Left lung (tissue), 10 donors: ENCODE results near the gene MGAT5B. TPM values are rescaled to one million over a fixed set of nuclear protein-coding genes. Genes with fewer than 3 reads are reported as not detected.

Experiments used
- ATAC-seq: fragments of 200-7000 bp; cut with Tn5 transposase; one replicate; pipeline ENCODE4 v1.9.1; 2020; ENCODE audit warnings: moderate library complexity
- DNase-seq, 4 donors: peaks; one replicate each; pipeline ENCODE4 v3.0.0-alpha.2; 2013 to 2020
- H3K27ac ChIP-seq, 2 donors: fragments of 200-600 bp; sonication (generic) in 1 of 2; one replicate each; pipeline versions ENCODE4 v1.5.0 to v1.8.0; 2020 to 2021
- H3K27me3 ChIP-seq, 2 donors: fragments of 200-600 bp; sonication (generic) in 1 of 2; one replicate each; pipeline versions ENCODE4 v1.5.0 to v1.8.0; 2020 to 2021
- H3K36me3 ChIP-seq, 2 donors: fragments of 200-600 bp; sonication (generic) in 1 of 2; one replicate each; pipeline versions ENCODE4 v1.5.0 to v1.8.0; 2020 to 2021
- H3K4me1 ChIP-seq, 2 donors: fragments of 200-600 bp; one replicate each; pipeline ENCODE4 v1.8.0; 2021
- H3K4me3 ChIP-seq, 2 donors: fragments of 200-600 bp; sonication (generic) in 1 of 2; one replicate each; pipeline versions ENCODE4 v1.5.0 to v1.8.0; 2020 to 2021; ENCODE audit warnings: mild to moderate bottlenecking in 1 of 2
- H3K9me3 ChIP-seq, 2 donors: fragments of 200-600 bp; sonication (generic) in 1 of 2; one replicate each; pipeline versions ENCODE4 v1.5.0 to v1.8.0; 2020 to 2021
- intact Hi-C, 2 donors: fragments of 100-400 bp; cut with DNase I; formaldehyde crosslinking; loops; one replicate each; pipeline versions ENCODE4 v1.11.2 to v1.14.2; 2022
- polyA plus RNA-seq, 6 donors: library from polyadenylated mRNA; unstranded; fragments of 120-200 nt; gene quantifications; one replicate each; pipeline ENCODE4 v1.2.1, GENCODE V29; 2013; ENCODE audit not compliant: insufficient read length in 6 of 6
- total RNA-seq, 2 donors: library from RNA; stranded (reverse); fragmentation: NEBNext Ultra II Directional; extraction: Animal tissue kit (Norgen Biotek cat#: 25700); gene quantifications; one replicate each; pipeline ENCODE4 v1.2.1, GENCODE V29; 2021
- TF ChIP-seq, protein P1 (sequence below), 2 donors: fragments of 200-600 bp; sonication (generic) in 1 of 2; IDR thresholded peaks; one replicate each; pipeline versions ENCODE4 v1.5.0 to v1.8.0; 2021; ENCODE audit warnings: antibody characterized with exemption in 2 of 2
- donor health status: DM: no; HTN: yes; CAD: no.
- donor health status: DM: no; HTN: no; CAD: no.

The MGAT5B gene
- total and polyA plus RNA-seq, 8 donors, result 1.0 to 1.9 (median 1.3) TPM

GRCh38 chr17:76887802-76888201 is 19.6 kb downstream of the MGAT5B start:
- no peaks in the 10 kb centered on the region for H3K4me1 ChIP-seq
- no peak for DNase-seq
- intact Hi-C loops, result no loop called here
- no peak overlapping the region for H3K27ac ChIP-seq
- TF ChIP-seq, protein P1, sequence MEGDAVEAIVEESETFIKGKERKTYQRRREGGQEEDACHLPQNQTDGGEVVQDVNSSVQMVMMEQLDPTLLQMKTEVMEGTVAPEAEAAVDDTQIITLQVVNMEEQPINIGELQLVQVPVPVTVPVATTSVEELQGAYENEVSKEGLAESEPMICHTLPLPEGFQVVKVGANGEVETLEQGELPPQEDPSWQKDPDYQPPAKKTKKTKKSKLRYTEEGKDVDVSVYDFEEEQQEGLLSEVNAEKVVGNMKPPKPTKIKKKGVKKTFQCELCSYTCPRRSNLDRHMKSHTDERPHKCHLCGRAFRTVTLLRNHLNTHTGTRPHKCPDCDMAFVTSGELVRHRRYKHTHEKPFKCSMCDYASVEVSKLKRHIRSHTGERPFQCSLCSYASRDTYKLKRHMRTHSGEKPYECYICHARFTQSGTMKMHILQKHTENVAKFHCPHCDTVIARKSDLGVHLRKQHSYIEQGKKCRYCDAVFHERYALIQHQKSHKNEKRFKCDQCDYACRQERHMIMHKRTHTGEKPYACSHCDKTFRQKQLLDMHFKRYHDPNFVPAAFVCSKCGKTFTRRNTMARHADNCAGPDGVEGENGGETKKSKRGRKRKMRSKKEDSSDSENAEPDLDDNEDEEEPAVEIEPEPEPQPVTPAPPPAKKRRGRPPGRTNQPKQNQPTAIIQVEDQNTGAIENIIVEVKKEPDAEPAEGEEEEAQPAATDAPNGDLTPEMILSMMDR (IDR thresholded peaks at IDR 0.05), result no peak
- H3K36me3 ChIP-seq, result no peaks in the 10 kb centered on the region
- no peak for ATAC-seq
- peaks cover 0 to 11% of the 10 kb centered on the region in 2 donors for H3K27me3 ChIP-seq
- no peaks in the 10 kb centered on the region for H3K9me3 ChIP-seq
- H3K4me3 ChIP-seq, result no peak overlapping the region

DNA sequence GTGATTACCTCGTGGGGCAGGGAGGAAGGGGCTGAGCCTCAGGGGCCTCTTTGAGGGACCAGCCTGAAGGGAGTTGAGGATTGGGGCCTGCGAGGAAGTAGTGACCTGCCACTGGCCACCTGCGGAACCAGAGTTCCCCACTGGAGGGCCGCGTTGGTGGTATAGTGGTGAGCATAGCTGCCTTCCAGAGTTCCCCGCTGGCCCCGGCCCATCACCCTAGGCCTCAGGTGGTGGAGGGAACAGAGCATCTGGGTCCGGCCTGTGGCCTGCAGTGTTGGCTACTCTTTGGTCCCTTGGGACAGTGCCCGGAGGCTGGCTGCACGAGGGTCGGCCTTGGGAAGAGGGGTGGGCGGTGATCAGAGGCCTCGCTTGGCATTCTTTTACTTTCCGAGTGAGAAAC is 20.5 kb downstream of the MGAT5B start:
- Histone ChIP-seq H3K9me3 (no peaks in the 10 kb centered on the region), H3K27ac (no peak overlapping the region), H3K4me3 (no peak overlapping the region), H3K4me1 (no peaks in the 10 kb centered on the region), H3K27me3 (peaks cover 0 to 11% of the 10 kb centered on the region in 2 donors), H3K36me3 (no peaks in the 10 kb centered on the region)
- TF ChIP-seq, protein P1 (IDR thresholded peaks at IDR 0.05), result no peak
- DNase-seq (peak in 1 of 4 donors; percentile 52), ATAC-seq (no peak)
- intact Hi-C loops, result no loop called here

- Histone ChIP-seq H3K27ac (no peak overlapping the region), H3K4me1 (no peaks in the 10 kb centered on the region), H3K27me3 (peaks cover 0 to 11% of the 10 kb centered on the region in 2 donors), H3K36me3 (no peaks in the 10 kb centered on the region), H3K9me3 (no peaks in the 10 kb centered on the region), H3K4me3 (no peak overlapping the region)
- no peak for ATAC-seq
- intact Hi-C loops, result no loop called here
- TF ChIP-seq, protein P1 (IDR thresholded peaks at IDR 0.05), result no peak
- peak in 1 of 4 donors; percentile 65 for DNase-seq
Measured at GRCh38 chr17:76889323-76889722, 21.1 kb downstream of the MGAT5B start.

- no peaks in the 10 kb centered on the region for H3K4me1 ChIP-seq
- DNase-seq (no peak), ATAC-seq (no peak)
- TF ChIP-seq, protein P1 (IDR thresholded peaks at IDR 0.05), result no peak
- H3K9me3 ChIP-seq, result peaks cover 0 to 8% of the 10 kb centered on the region in 2 donors
- peaks cover 0 to 11% of the 10 kb centered on the region in 2 donors for H3K27me3 ChIP-seq
- H3K27ac ChIP-seq, result no peak overlapping the region
- H3K36me3 ChIP-seq, result no peaks in the 10 kb centered on the region
- intact Hi-C loops, result no loop called here
- H3K4me3 ChIP-seq, result no peak overlapping the region
Measured at GRCh38 chr17:76892329-76892728, 24.1 kb downstream of the MGAT5B start.

- intact Hi-C loops, result no loop called here
- TF ChIP-seq, protein P1 (IDR thresholded peaks at IDR 0.05), result no peak
- Histone ChIP-seq H3K4me1 (no peaks in the 10 kb centered on the region), H3K36me3 (no peaks in the 10 kb centered on the region), H3K27ac (no peak overlapping the region), H3K27me3 (no peaks in the 10 kb centered on the region), H3K9me3 (peaks cover 0 to 8% of the 10 kb centered on the region in 2 donors), H3K4me3 (no peak overlapping the region)
- ATAC-seq (no peak), DNase-seq (no peak)
Measured at GRCh38 chr17:76893623-76894334, 25.6 kb downstream of the MGAT5B start.
